GM12878 (cell line): Measurements from ENCODE around the gene TSGA10. TPM values are rescaled to one million over a fixed set of nuclear protein-coding genes. Genes with fewer than 3 reads are reported as not detected.

ENCODE experiments used
- ATAC-seq: fragments of 200-7000 bp; cut with Tn5 transposase; 3 replicates; pipeline ENCODE4 v1.9.1; 2020; ENCODE audit warnings: mild to moderate bottlenecking, moderate library complexity
- BruUV-seq: library from RNA; stranded (reverse); fragments of 400-500 nt; replicated peaks from 2 replicates; lab custom pipeline; 2021; lab: Mats Ljungman, UMichigan
- CTCF ChIA-PET: fragments of 300-600 bp; sonication (Branson Sonifier 250); formaldehyde crosslinking; extraction: SDS; loops from one replicate; lab custom pipeline; 2021; ENCODE audit warnings: inconsistent platforms; lab: Yijun Ruan, JAX
- POLR2A ChIA-PET: fragments of 350-600 bp; formaldehyde crosslinking; extraction: SDS; loops from one replicate; lab custom pipeline; 2021; ENCODE audit warnings: inconsistent platforms; lab: Charles Lee
- RAD21 ChIA-PET: fragments of 300-600 bp; sonication (Branson Sonifier 250); formaldehyde crosslinking; loops from one replicate; lab custom pipeline; 2023; ENCODE audit warnings: antibody characterized with exemption; ENCODE audit not compliant: unreplicated experiment; lab: Charles Lee
- SMC1A ChIA-PET: fragments of 300-600 bp; sonication (Branson Sonifier 250); formaldehyde crosslinking; loops from one replicate; lab custom pipeline; 2023; ENCODE audit not compliant: unreplicated experiment, uncharacterized antibody; lab: Charles Lee
- DNase-seq: peaks from one replicate; pipeline ENCODE4 v3.0.0-alpha.2; 2011; ENCODE audit warnings: low read depth, low spot score
- FAIRE-seq: peaks from 3 replicates; lab custom pipeline; 2011; peaks lifted over from hg19 to GRCh38; lab: Jason Lieb, UNC
- H2AFZ ChIP-seq: 2 replicates; pipeline ENCODE4 v1.6.0; 2011; ENCODE audit warnings: low read depth, low read length, control low read depth; ENCODE audit not compliant: control insufficient read depth
- H3K27ac ChIP-seq: 2 replicates; pipeline ENCODE4 v1.5.1; 2011; ENCODE audit warnings: control low read depth; ENCODE audit not compliant: control insufficient read depth, insufficient read depth
- H3K27me3 ChIP-seq, 2 experiments: replicated peaks in 1 of 2; 2 replicates each; pipeline versions ENCODE4 v1.6.0 to v1.6.1; 2011; ENCODE audit warnings: low read length in 1 of 2; ENCODE audit not compliant: control insufficient read depth in 2 of 2, insufficient read depth in 2 of 2
- H3K36me3 ChIP-seq, 2 experiments: 2 replicates each; pipeline ENCODE4 v1.5.1; 2011; ENCODE audit warnings: low read length in 1 of 2; ENCODE audit not compliant: control insufficient read depth in 2 of 2, insufficient read depth in 2 of 2
- H3K4me1 ChIP-seq: 2 replicates; pipeline ENCODE4 v1.6.1; 2011; ENCODE audit warnings: mild to moderate bottlenecking, low read length, moderate library complexity, mixed read lengths; ENCODE audit not compliant: control insufficient read depth, insufficient read depth
- H3K4me2 ChIP-seq: 2 replicates; pipeline ENCODE4 v1.6.0; 2011; ENCODE audit warnings: control low read depth; ENCODE audit not compliant: control insufficient read depth, insufficient read depth
- H3K4me3 ChIP-seq: fragments of 200-600 bp; sonication (generic); 2 replicates; pipeline ENCODE4 v1.5.1; 2016
- H3K79me2 ChIP-seq: 2 replicates; pipeline ENCODE4 v1.6.0; 2011; ENCODE audit warnings: low read length; ENCODE audit not compliant: control insufficient read depth, insufficient read depth
- H3K9ac ChIP-seq: 2 replicates; pipeline ENCODE4 v1.8.0; 2011; ENCODE audit warnings: low read length, control low read depth, mixed read lengths; ENCODE audit not compliant: control insufficient read depth, insufficient read depth
- H3K9me3 ChIP-seq: replicated peaks from 3 replicates; pipeline ENCODE4 v1.5.1; 2011; ENCODE audit warnings: mild to moderate bottlenecking, low read length; ENCODE audit not compliant: control insufficient read depth, insufficient read depth
- H4K20me1 ChIP-seq: 2 replicates; pipeline ENCODE4 v1.6.0; 2011; ENCODE audit not compliant: control insufficient read depth, insufficient read depth
- BACH1 ChIP-seq: fragments of 450-650 bp; IDR thresholded peaks from 2 replicates; pipeline ENCODE4 v1.6.1; 2017; ENCODE audit warnings: mild to moderate bottlenecking, borderline replicate concordance
- DPF2 ChIP-seq: fragments of 450-650 bp; IDR thresholded peaks from 2 replicates; pipeline ENCODE4 v1.6.1; 2017; ENCODE audit warnings: mild to moderate bottlenecking
- GATAD2B ChIP-seq: fragments of 450-650 bp; conservative IDR thresholded peaks from 2 replicates; pipeline ENCODE4 v1.6.1; 2017; ENCODE audit warnings: low read depth, mild to moderate bottlenecking, moderate library complexity
- IKZF1 ChIP-seq: fragments of 450-650 bp; conservative IDR thresholded peaks from 2 replicates; pipeline ENCODE4 v1.6.1; 2017; ENCODE audit warnings: antibody characterized with exemption, mild to moderate bottlenecking
- IKZF2 ChIP-seq, 2 experiments: fragments of 450-650 bp; IDR thresholded peaks; 2 replicates each; pipeline ENCODE4 v1.6.1; 2017; ENCODE audit warnings: mild to moderate bottlenecking in 2 of 2, moderate library complexity in 2 of 2
- NBN ChIP-seq: fragments of 450-650 bp; IDR thresholded peaks from 2 replicates; pipeline ENCODE4 v1.6.1; 2016
- POLR2AphosphoS5 ChIP-seq: IDR thresholded peaks from 2 replicates; pipeline ENCODE4 v1.6.1; 2011; ENCODE audit warnings: mild to moderate bottlenecking, low read length, inconsistent platforms
- POU2F2 ChIP-seq: IDR thresholded peaks from 3 replicates; pipeline ENCODE4 v1.6.1; 2011; ENCODE audit warnings: low read depth, mild to moderate bottlenecking, low read length, borderline replicate concordance
- RELA ChIP-seq: fragments of 450-650 bp; IDR thresholded peaks from 2 replicates; pipeline ENCODE4 v1.8.0; 2014; ENCODE audit warnings: borderline replicate concordance; ENCODE audit not compliant: partially characterized antibody
- SMAD5 ChIP-seq: IDR thresholded peaks from 2 replicates; pipeline ENCODE4 v1.6.1; 2016; ENCODE audit warnings: antibody characterized with exemption, low read depth
- SREBF1 ChIP-seq: IDR thresholded peaks from 2 replicates; pipeline ENCODE4 v1.6.1; 2012; ENCODE audit warnings: mild to moderate bottlenecking, low read length
- TBL1XR1 ChIP-seq: IDR thresholded peaks from 2 replicates; pipeline ENCODE4 v1.6.1; 2012; ENCODE audit warnings: low read depth, low read length, improper control_type of control experiment
- TCF3 ChIP-seq: IDR thresholded peaks from 2 replicates; pipeline ENCODE4 v1.6.1; 2012; ENCODE audit warnings: low read depth, mild to moderate bottlenecking, low read length, borderline replicate concordance; ENCODE audit not compliant: insufficient read depth
- WGBS: methylation state at CpG from one replicate; pipeline ENCODE4 v1.1.6; 2016; ENCODE audit warnings: low lambda C conversion rate; ENCODE audit not compliant: insufficient replicate concordance, insufficient coverage; ENCODE audit errors: missing lambda C conversion rate; 5-methylcytosine and 5-hydroxymethylcytosine counted together
- in situ Hi-C: fragments of 300-500 bp; cut with MboI; formaldehyde crosslinking; loops from 9 replicates; pipeline ENCODE4 v1.14.3; 2018; ENCODE audit warnings: mixed read lengths
- intact Hi-C: fragments of 100-400 bp; cut with micrococcal nuclease; formaldehyde crosslinking; loops from one replicate; pipeline ENCODE4 v1.14.2; 2022; ENCODE audit not compliant: unreplicated experiment
- polyA plus RNA-seq, 11 experiments: library from polyadenylated mRNA; depleted of rRNA in 4 of 11; unstranded in 6 of 11; stranded (reverse) in 5 of 11; fragments of >200 nt; fragmentation: Nextera tagmentation in 4 of 11; fragmentation: Illumina TruSeq in 1 of 11; extraction: Ambion mirVana in 4 of 11; extraction: Trizol in 1 of 11; gene quantifications; 1 replicate in 1 of 11; 2 replicates in 10 of 11; pipeline versions ENCODE4 v1.2.1 to v1.2.3, GENCODE V29; 2011 to 2016; ENCODE audit warnings: inconsistent platforms in 2 of 11, missing spikeins in 2 of 11, low read depth in 1 of 11
- total RNA-seq, 4 experiments: library from RNA; depleted of rRNA in 3 of 4; stranded (reverse); fragments of >200 nt in 3 of 4; fragmentation: Illumina TruSeq in 1 of 4; extraction: Trizol in 1 of 4; gene quantifications; 2 replicates each; pipeline versions ENCODE4 v1.2.1 to v1.2.3, GENCODE V29; 2013 to 2021
- TF ChIP-seq, protein P1 (sequence below): fragments of 450-650 bp; IDR thresholded peaks from 2 replicates; pipeline ENCODE4 v1.6.1; 2017; ENCODE audit warnings: low read depth, mild to moderate bottlenecking, moderate library complexity
- TF ChIP-seq, protein P2 (sequence below): fragments of 150-350 bp; IDR thresholded peaks from 2 replicates; pipeline ENCODE4 v1.6.1; 2014; ENCODE audit warnings: mild to moderate bottlenecking, low read depth, low read length
- TF ChIP-seq, protein P3 (sequence below): fragments of 450-650 bp; IDR thresholded peaks from 2 replicates; pipeline ENCODE4 v1.6.1; 2017; ENCODE audit warnings: borderline replicate concordance

Gene TSGA10
- total and polyA plus RNA-seq, 10 of the 15 experiments (the other 5 are each of a cell fraction or from before 2014, with no cell fraction given), result 5.3 to 13.5 (median 8.6) TPM

DNA sequence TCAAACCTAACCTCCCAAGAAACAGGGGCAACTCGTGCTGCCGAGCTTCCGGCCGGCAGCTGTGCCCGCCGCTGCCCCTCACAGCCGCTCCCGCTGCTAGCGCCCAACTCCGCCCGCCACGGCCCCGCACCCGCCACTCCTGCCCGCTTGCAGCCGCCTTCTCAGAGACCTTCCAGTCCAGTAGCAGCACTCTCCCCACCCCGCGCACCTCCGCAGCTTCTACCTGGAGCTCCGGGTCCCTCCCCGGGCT lies 14.0 kb downstream of the TSGA10 start:
- peak overlapping the region; percentile 74 for H3K9ac ChIP-seq
- CTCF ChIA-PET, result interaction anchor here (0.7 to 2.5 kb wide), 8 partner anchors 11 to 196 kb away, joined by 3 to 11 read pairs (median 4); partner anchors contain the start of genes EIF5B, LIPT1, TSGA10 and TXNDC9
- TF ChIP-seq GATAD2B (0 out of 2 replicates have a peak, but pooled peaks have one; percentile 19), BACH1 (peak; percentile 26; the same call in 1 of the 2 replicates), RELA (no peak), POLR2AphosphoS5 (peak; percentile 77; the same call in 1 of the 2 replicates), NBN (no peak), IKZF1 (peak; percentile 30; the same call in 1 of the 2 replicates), TCF3 (peak; percentile 59; the same call in 1 of the 2 replicates), TBL1XR1 (0 out of 2 replicates have a peak, but pooled peaks have one; percentile 17), DPF2 (0 out of 2 replicates have a peak, but pooled peaks have one; percentile 15), POU2F2 (no peak), IKZF2 (IDR thresholded peaks at IDR 0.05) (peak in 1 of 2 experiments; percentile 35; a peak in 1 of 4 replicates), SMAD5 (peak; percentile 65; the same call in 1 of the 2 replicates), SREBF1 (no peak)
- TF ChIP-seq, protein P1, sequence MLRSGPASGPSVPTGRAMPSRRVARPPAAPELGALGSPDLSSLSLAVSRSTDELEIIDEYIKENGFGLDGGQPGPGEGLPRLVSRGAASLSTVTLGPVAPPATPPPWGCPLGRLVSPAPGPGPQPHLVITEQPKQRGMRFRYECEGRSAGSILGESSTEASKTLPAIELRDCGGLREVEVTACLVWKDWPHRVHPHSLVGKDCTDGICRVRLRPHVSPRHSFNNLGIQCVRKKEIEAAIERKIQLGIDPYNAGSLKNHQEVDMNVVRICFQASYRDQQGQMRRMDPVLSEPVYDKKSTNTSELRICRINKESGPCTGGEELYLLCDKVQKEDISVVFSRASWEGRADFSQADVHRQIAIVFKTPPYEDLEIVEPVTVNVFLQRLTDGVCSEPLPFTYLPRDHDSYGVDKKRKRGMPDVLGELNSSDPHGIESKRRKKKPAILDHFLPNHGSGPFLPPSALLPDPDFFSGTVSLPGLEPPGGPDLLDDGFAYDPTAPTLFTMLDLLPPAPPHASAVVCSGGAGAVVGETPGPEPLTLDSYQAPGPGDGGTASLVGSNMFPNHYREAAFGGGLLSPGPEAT, result no peak
- TF ChIP-seq, protein P2, sequence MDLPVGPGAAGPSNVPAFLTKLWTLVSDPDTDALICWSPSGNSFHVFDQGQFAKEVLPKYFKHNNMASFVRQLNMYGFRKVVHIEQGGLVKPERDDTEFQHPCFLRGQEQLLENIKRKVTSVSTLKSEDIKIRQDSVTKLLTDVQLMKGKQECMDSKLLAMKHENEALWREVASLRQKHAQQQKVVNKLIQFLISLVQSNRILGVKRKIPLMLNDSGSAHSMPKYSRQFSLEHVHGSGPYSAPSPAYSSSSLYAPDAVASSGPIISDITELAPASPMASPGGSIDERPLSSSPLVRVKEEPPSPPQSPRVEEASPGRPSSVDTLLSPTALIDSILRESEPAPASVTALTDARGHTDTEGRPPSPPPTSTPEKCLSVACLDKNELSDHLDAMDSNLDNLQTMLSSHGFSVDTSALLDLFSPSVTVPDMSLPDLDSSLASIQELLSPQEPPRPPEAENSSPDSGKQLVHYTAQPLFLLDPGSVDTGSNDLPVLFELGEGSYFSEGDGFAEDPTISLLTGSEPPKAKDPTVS, result no peak
- TF ChIP-seq, protein P3, sequence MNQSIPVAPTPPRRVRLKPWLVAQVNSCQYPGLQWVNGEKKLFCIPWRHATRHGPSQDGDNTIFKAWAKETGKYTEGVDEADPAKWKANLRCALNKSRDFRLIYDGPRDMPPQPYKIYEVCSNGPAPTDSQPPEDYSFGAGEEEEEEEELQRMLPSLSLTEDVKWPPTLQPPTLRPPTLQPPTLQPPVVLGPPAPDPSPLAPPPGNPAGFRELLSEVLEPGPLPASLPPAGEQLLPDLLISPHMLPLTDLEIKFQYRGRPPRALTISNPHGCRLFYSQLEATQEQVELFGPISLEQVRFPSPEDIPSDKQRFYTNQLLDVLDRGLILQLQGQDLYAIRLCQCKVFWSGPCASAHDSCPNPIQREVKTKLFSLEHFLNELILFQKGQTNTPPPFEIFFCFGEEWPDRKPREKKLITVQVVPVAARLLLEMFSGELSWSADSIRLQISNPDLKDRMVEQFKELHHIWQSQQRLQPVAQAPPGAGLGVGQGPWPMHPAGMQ, result no peak
- POLR2A ChIA-PET, result interaction anchor here (0.5 to 3.2 kb wide), 8 partner anchors 12 to 197 kb away, joined by 3 to 26 read pairs (median 6); partner anchors contain the start of genes EIF5B, LIPT1, TSGA10 and TXNDC9
- intact Hi-C loops, result loop anchor here (5.0 kb wide), 1 partner anchor 42 kb away; the partner anchor contains the start of genes MITD1 and MRPL30
- no peaks in the 10 kb centered on the region for H3K9me3 ChIP-seq
- peak overlapping the region; percentile 77 for H3K4me3 ChIP-seq
- under 1% methylated on average over 21 of the region's 21 CpGs for WGBS
- ATAC-seq (peak; percentile 63), DNase-seq (no peak), FAIRE-seq (no peak)
- RAD21 ChIA-PET, result interaction anchor here (1.0 to 2.4 kb wide), 5 partner anchors 13 to 196 kb away, joined by 4 to 13 read pairs (median 6); partner anchors contain the start of genes EIF5B, LIPT1, MITD1 and MRPL30
- H3K79me2 ChIP-seq, result no peaks in the 10 kb centered on the region
- peak overlapping the region; percentile 55 for H3K27ac ChIP-seq
- in situ Hi-C loops, result no loop called here
- H3K4me2 ChIP-seq, result peak overlapping the region; percentile 94
- H3K36me3 ChIP-seq, result no peaks in the 10 kb centered on the region
- no TSS peak for BruUV-seq
- no peaks in the 10 kb centered on the region for H3K27me3 ChIP-seq
- H2AFZ ChIP-seq, result peak overlapping the region; percentile 94
- no peaks in the 10 kb centered on the region for H4K20me1 ChIP-seq
- SMC1A ChIA-PET, result interaction anchor here (0.9 to 2.5 kb wide), 6 partner anchors 13 to 206 kb away, joined by 3 to 11 read pairs (median 6); partner anchors contain the start of genes LIPT1 and TSGA10
- H3K4me1 ChIP-seq, result peaks cover 10% of the 10 kb centered on the region
